ENCODE measurements around the gene LSM7. TPM values are rescaled to one million over a fixed set of nuclear protein-coding genes. Genes with fewer than 3 reads are reported as not detected.
A peak's percentile ranks its signal among the peaks of the same experiment; 100 is the strongest.

LSM7 gene
- total and polyA plus RNA-seq, 2 of the 13 experiments (the other 11 are each of a cell fraction or from before 2014, with no cell fraction given) = 140 to 205 TPM

GRCh38 chr19:2315818-2316353 is 12.5 kb downstream of the LSM7 start (continued):
- TF ChIP-seq JUN (CRISPR knock-in tag; IDR thresholded peaks at IDR 0.05) (no peak), KDM4B (CRISPR knock-in tag; IDR thresholded peaks at IDR 0.05) (no peak), ZNF670 (CRISPR knock-in tag; IDR thresholded peaks at IDR 0.05; ENCODE audit: borderline replicate concordance) (no peak), SRSF4 (IDR thresholded peaks at IDR 0.05; ENCODE audit: low read depth, low read length, poor library complexity, severe bottlenecking) (no peak), CBX2 (IDR thresholded peaks at IDR 0.05; ENCODE audit: low read depth, low read length) (no peak), CBX2 (CRISPR knock-in tag; IDR thresholded peaks at IDR 0.05; ENCODE audit: low read depth) (no peak), KDM5A (IDR thresholded peaks at IDR 0.05; ENCODE audit: borderline replicate concordance, low read length) (peak; percentile 82), ZNF383 (CRISPR knock-in tag; IDR thresholded peaks at IDR 0.05; ENCODE audit: borderline replicate concordance) (no peak), MED8 (CRISPR knock-in tag; IDR thresholded peaks at IDR 0.05; ENCODE audit: insufficient replicate concordance) (no peak), SIN3B (IDR thresholded peaks at IDR 0.05; ENCODE audit: low read length) (no peak), ZNF546 (CRISPR knock-in tag; conservative IDR thresholded peaks at IDR 0.05) (no peak), ZNF530 (CRISPR knock-in tag; IDR thresholded peaks at IDR 0.05; ENCODE audit: low read depth) (no peak), MXI1 (IDR thresholded peaks at IDR 0.05; ENCODE audit: borderline replicate concordance, low read depth, low read length) (peak; percentile 43; the same call in 1 of the 3 replicates), PHF21A (CRISPR knock-in tag; IDR thresholded peaks at IDR 0.05) (peak; percentile 56; the same call in 1 of the 2 replicates)
- TF ChIP-seq, protein P1, sequence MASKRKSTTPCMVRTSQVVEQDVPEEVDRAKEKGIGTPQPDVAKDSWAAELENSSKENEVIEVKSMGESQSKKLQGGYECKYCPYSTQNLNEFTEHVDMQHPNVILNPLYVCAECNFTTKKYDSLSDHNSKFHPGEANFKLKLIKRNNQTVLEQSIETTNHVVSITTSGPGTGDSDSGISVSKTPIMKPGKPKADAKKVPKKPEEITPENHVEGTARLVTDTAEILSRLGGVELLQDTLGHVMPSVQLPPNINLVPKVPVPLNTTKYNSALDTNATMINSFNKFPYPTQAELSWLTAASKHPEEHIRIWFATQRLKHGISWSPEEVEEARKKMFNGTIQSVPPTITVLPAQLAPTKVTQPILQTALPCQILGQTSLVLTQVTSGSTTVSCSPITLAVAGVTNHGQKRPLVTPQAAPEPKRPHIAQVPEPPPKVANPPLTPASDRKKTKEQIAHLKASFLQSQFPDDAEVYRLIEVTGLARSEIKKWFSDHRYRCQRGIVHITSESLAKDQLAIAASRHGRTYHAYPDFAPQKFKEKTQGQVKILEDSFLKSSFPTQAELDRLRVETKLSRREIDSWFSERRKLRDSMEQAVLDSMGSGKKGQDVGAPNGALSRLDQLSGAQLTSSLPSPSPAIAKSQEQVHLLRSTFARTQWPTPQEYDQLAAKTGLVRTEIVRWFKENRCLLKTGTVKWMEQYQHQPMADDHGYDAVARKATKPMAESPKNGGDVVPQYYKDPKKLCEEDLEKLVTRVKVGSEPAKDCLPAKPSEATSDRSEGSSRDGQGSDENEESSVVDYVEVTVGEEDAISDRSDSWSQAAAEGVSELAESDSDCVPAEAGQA (IDR thresholded peaks at IDR 0.05; ENCODE audit: low read depth) = 0 out of 2 replicates have a peak, but pooled peaks have one; percentile 29
- TF ChIP-seq, protein P1 (CRISPR knock-in tag; IDR thresholded peaks at IDR 0.05; ENCODE audit: borderline replicate concordance) = no peak
- TF ChIP-seq, protein P2, sequence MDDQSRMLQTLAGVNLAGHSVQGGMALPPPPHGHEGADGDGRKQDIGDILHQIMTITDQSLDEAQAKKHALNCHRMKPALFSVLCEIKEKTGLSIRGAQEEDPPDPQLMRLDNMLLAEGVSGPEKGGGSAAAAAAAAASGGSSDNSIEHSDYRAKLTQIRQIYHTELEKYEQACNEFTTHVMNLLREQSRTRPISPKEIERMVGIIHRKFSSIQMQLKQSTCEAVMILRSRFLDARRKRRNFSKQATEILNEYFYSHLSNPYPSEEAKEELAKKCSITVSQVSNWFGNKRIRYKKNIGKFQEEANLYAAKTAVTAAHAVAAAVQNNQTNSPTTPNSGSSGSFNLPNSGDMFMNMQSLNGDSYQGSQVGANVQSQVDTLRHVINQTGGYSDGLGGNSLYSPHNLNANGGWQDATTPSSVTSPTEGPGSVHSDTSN (CRISPR knock-in tag; IDR thresholded peaks at IDR 0.05; ENCODE audit: borderline replicate concordance) = no peak
- TF ChIP-seq, protein P3, sequence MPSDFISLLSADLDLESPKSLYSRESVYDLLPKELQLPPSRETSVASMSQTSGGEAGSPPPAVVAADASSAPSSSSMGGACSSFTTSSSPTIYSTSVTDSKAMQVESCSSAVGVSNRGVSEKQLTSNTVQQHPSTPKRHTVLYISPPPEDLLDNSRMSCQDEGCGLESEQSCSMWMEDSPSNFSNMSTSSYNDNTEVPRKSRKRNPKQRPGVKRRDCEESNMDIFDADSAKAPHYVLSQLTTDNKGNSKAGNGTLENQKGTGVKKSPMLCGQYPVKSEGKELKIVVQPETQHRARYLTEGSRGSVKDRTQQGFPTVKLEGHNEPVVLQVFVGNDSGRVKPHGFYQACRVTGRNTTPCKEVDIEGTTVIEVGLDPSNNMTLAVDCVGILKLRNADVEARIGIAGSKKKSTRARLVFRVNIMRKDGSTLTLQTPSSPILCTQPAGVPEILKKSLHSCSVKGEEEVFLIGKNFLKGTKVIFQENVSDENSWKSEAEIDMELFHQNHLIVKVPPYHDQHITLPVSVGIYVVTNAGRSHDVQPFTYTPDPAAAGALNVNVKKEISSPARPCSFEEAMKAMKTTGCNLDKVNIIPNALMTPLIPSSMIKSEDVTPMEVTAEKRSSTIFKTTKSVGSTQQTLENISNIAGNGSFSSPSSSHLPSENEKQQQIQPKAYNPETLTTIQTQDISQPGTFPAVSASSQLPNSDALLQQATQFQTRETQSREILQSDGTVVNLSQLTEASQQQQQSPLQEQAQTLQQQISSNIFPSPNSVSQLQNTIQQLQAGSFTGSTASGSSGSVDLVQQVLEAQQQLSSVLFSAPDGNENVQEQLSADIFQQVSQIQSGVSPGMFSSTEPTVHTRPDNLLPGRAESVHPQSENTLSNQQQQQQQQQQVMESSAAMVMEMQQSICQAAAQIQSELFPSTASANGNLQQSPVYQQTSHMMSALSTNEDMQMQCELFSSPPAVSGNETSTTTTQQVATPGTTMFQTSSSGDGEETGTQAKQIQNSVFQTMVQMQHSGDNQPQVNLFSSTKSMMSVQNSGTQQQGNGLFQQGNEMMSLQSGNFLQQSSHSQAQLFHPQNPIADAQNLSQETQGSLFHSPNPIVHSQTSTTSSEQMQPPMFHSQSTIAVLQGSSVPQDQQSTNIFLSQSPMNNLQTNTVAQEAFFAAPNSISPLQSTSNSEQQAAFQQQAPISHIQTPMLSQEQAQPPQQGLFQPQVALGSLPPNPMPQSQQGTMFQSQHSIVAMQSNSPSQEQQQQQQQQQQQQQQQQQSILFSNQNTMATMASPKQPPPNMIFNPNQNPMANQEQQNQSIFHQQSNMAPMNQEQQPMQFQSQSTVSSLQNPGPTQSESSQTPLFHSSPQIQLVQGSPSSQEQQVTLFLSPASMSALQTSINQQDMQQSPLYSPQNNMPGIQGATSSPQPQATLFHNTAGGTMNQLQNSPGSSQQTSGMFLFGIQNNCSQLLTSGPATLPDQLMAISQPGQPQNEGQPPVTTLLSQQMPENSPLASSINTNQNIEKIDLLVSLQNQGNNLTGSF (CRISPR knock-in tag; IDR thresholded peaks at IDR 0.05) = no peak

Measured in HepG2 (cell line).